HG03135 (cell line): Measurements from ENCODE around the gene FMN2.

Experiments used
- ATAC-seq: cut with Tn5 transposase; IDR thresholded peaks from one replicate; pipeline ENCODE4 v1.9.1; 2021; ENCODE audit warnings: mild to moderate bottlenecking, moderate library complexity; ENCODE audit not compliant: unreplicated experiment

FMN2 gene

DNA sequence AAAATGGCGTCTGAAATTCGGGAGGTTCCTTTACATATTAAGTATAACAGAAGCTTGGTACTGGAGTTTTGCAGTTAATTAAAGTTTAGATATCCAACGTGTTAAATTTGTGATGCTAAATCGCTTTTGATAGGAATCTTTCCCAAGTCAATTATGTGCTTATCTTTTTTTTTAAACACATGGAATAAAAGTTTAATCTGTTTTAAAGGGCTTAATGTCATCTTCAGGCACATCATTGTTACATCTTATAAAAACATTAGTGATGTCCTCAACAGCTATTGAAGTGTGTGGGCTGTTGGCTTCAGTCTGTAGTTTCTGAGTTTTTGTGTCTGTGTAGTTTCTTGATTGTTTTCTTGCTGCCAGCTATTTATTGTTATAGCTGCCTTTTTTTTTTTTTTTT is 5.3 kb downstream of the FMN2 start:
- ATAC-seq = no peak

DNA sequence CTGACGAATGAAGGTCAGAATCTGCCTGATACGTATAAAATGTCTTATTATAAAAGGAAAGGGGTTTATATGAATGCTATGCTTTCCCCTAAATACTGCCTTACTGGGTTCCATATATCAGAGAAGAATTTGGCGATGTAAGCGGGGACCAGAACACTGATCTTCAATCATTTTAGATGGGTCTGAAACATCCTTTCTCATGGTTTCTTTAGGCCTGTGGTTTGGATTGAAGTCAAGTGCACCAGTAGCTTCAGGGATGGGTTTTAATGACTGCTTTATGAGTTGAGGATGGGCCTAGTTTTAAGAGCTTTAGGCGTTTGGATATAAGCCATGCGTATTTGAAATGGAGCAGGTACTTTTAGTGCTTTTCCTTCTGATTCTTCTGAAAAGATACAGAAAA is 6.9 kb downstream of the FMN2 start:
- no peak for ATAC-seq

DNA sequence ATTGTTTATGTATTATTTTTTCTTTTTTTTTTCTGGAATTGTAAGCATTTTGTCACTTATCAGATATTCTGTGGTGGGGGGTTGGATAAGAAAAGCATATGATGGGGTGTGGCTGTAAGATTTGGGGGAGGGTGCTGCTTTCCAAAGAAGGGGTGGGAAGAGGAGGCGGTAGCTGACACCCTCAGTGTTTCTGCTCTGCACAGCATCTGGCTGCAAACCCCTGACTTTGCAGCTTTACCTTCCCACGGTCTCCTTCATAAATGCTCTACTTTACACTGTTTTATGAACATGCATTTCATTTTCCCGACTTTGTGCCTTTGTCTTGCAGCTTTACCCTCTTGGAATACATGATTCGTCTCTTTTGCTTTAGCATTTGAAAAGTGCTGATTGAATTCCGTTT is 7.6 kb downstream of the FMN2 start:
- ATAC-seq = no peak

DNA sequence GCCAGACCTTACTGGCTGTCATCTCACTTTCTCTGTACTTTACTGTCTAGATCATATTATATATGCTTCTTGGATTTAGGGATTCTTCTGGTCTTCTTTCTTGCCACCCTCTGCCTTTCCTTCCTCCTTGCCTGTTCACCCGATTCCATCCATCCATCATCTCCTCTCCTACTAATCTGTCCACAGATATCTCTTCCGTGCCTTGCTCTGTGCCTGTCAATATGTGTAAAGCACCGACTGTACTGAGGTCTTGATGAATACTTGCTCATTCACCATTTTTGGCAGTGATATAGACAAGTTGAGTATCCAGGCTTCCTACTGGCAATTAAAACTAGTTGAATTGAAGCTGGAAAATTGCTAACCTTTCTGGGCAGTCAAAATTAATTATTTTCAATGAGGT is 8.1 kb downstream of the FMN2 start:
- no peak for ATAC-seq

DNA sequence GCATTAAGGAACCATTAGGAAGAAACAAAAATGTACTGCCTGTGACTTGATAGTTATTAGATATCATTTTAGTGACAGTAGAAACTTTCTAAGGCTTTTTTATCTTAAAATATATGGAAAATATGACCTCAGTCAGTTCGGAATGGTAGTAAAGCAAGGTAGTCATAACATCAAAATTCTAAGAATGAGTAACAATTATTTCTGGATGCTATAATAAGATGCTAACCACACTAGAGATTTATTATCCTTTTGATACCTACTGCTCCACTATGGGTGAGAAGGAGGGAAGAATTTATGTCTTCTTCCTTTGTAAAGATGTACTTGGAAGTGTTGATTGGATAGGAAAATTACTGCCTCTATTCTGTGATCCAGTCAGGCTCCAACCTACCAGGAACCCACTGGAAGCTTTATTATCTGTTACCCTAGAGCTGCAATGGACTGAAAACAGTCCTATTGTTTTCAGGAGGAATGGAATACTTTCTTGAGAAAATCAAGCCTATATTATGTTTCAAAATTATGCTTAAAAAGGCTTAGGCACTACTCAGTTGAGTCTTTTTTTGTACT is 8.8 kb downstream of the FMN2 start:
- ATAC-seq = no peak

DNA sequence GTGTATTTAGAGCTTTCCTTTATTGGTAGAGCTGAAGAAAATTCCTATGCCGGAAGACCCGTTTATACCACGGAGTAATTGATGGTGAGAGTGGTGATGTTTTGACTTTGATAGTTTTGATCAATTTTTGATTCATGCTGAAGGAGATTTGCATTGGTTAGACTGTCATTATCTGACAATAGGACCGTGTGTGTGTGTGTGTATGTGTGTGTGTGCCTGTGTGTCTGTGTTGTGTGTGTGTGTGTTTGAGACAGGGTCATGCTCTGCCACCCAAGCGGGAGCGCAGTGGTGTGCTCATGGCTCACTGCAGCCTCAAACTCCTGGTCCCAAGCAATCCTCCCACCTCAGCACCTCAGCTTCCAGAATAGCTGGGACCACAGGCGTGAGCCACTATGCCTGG is 9.6 kb downstream of the FMN2 start:
- ATAC-seq = no peak

DNA sequence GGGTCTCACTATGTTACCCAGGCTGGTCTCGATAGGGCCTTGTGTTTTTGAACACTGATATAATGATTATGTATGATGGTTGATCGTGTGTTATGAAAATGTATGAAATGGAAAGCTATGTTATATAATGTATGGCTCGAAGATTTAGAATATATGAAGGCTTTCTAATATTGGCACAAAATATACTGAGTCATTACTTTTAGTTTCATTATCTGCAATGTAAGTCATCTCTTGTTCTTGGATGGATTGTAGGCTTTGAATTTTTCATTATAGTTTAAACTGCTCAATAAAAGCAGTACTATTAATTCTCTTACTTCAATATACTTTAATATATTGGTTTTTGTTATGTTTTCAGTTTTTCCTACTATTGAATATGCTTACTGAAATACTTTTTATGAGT is 10.1 kb downstream of the FMN2 start:
- no peak for ATAC-seq

DNA sequence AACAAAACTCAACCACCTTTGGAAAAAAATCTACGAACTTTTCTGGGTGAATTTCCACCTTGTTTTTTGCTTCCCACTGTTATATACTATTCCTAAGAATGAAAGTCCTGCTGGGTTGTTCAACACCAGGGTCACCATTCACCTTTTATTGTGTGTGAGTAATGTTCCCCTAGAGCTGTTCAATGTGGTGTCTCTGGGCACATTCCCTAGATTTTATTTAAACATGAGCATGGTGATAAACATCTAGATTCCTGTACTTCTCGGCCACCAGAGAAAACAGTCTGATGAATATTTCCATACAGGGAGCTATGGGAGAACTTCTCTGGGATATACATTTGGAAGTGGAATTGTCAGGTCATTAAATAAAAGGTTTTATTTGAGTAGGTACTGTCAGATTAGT is 13.0 kb downstream of the FMN2 start:
- ATAC-seq = no peak

DNA sequence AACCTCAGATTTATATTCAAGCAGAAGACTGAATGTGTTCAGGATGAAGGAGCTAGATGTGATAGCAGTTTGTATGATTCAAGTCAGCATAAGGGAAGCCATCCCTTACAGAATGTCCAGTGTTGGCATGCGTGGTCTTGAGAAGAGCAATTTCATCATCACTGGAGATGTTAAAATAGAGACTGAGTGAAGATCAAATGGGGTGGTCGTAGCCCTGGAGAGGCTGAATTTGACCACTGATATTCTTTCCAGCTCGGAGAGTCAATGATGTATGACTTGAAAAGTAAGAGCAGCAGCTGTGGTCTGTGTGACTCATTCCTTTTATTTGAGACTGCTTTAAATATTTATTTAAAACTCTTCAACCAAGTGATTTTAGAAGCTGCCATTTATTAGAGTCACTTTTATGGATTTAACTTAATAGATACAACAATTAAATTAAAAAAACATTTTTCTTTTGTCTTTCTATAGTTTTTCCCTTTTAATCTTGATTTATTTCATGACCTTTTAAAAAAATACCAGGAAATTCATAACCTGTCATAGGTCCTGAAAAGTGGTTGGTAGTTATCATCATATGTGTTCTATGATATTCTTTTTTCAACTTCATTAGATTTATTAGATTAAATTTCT is 15.5 kb downstream of the FMN2 start:
- ATAC-seq = no peak

DNA sequence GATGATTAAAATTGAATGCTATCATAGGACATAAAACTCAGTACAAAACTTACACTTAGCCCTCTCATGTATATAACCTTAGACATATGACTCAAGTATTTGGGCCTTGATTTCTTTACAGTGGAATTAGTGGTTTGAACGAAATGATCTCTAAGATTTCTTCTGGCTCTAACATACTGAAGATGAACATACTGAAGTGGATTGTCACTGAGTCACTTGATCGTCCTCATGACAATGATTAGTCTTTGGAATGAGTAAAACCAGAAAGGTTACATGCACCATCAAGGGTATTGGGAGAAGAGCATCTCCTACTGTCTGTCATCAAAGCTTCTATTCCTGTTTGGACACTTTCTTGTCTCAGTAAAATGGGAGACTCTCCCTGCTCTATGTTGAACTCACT is 17.4 kb downstream of the FMN2 start:
- no peak for ATAC-seq

DNA sequence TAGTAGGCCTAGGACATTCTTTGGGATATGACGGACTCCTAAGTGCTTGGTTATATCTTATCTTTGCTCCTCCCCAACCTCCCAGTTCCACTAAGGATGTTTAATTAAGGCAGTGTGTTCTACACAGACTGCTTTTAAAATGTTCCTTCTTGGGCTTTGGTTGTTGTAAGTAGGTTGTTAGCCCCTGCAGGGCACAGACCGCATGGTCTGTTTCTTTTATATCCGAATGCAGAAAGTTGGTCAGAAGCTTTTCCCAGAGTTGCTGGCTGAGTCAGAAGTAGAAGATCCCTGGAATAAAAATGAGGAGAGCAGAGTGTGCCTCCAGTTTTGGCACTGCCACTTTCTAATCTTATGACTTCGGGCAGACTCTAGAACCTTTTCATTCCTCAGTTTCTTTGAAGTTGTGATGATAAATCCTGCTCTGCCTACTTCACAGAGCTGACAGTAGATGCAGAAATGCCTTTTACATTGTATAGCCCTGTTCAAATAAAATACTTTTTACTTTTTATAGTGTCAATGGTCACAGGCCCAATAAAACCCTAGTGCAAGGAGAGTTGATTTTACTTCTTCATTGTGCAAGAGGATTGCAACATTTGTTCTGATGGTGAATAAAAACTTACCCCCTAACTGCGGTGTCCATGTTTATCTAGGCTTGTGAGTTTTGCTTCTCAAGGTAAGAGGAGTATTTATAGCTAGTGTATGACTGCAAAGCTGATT is 18.4 kb downstream of the FMN2 start:
- no peak for ATAC-seq

DNA sequence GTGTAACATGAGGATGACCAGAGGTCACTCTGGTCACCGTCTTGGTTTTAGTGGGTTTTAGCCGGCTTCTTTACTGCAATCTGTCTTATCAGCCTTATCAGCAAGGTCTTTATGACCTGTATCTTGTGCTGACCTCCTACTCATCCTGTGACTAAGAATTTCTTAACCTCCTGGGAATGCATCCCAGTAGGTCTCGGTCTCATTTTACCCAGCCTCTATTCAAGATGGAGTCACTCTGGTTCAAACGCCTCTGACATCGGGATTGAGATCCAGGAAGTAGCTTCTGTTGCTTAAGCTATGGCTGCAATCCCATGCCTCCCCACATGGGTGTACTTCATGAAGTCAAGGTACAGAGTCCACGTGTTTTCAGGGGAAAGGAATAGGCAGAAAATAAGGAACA is 19.9 kb downstream of the FMN2 start:
- ATAC-seq = no peak

DNA sequence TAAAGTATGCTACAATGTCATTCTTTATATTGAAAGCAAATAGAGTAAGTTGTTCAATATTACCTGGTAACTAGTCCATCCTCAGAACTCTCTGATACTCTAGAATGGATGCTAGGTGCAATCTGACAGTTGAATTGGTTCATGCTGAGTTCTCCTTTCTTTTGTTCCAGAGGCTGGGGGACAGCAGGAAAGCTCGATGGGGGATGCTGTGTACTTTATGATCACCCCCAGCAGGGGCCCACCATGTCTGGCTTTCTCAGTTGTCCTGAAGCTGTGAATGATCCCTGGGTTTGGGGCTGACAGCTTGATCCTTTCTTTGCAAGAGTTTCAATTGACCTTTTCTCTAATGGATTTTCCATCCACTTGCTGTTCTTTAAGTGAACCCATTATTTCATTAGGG is 22.5 kb downstream of the FMN2 start:
- no peak for ATAC-seq

DNA sequence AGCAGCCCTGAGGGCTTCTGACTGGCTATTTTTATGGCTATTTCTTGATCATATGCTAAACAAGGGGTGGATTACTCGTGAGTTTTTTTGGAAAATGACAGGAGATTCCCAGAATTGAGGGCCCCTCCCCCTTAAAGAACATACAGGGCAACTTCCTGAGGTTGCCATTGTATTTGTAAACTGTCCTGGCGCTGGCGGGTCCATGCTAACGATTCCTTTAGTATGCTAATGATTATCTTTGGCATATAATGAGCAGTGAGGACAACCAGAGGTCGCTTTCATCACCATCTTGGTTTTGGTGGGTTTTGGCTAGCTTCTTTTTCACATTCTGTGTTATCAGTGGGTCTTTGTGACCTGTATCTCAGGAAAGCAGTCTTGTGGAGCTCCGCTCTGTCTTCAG is 24.1 kb downstream of the FMN2 start:
- no peak for ATAC-seq

DNA sequence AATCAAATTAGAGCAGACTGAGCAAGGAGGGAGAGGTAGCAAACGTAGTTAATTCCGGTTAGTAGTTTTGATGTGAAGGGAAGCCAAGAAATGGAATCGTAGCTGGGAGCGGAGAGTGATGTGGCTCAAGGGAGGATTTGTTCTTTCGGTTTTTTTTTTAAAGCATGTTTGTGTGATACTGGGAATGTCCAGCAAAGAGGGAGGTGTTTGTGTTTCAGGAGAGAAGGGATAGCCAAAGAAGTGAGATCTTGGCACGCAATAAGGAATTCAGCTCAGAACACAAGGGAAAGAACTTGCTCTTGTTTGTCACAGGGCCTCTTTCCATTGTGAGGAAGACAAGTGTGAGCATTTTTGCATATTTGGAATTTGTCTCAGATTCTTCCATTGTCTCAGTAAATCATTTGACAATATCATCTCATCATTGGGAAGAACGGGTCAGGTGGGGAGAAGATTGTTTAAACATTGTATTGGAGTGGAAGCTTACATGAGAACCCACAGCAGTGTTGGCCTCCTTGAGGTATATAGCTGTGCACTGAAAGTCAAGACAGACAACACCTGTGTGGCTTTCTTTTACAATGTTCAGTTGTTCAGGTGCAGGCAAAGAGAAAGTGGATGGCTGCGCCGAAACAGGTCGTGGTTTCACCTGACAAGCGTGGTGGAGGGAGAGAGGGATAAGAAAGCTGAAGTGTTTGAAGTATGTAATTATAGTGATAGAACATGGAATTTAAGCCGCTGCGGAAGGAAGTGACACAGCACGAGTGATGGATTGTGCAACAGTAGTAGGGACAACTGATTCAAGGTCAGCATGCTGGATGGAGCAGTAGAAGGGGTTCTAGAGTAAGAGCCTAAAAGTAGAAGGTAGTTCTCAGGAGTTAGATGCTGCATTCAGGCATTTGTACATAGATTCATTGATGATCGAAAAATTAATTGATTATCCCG is 25.4 kb downstream of the FMN2 start:
- ATAC-seq = no peak

DNA sequence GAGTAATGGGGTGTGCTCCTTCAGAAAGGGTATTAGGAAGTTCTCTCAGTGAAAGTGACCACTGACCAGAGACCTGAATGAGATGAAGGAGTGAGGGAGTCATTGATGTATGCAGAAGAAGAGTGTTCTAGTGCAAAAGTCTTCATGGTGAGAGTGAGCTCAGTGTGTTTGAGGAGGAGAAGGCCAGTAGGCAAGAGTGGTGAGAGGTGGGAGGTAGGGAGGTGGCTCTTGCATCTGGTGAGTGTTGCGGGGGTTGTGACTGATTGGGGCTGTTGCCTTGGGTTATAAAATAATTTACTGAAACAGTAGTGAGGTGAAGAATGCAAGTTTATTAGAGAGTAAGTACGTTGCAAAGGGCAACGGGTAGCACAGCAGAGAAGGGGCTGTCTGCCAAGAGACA is 26.2 kb downstream of the FMN2 start:
- no peak for ATAC-seq

DNA sequence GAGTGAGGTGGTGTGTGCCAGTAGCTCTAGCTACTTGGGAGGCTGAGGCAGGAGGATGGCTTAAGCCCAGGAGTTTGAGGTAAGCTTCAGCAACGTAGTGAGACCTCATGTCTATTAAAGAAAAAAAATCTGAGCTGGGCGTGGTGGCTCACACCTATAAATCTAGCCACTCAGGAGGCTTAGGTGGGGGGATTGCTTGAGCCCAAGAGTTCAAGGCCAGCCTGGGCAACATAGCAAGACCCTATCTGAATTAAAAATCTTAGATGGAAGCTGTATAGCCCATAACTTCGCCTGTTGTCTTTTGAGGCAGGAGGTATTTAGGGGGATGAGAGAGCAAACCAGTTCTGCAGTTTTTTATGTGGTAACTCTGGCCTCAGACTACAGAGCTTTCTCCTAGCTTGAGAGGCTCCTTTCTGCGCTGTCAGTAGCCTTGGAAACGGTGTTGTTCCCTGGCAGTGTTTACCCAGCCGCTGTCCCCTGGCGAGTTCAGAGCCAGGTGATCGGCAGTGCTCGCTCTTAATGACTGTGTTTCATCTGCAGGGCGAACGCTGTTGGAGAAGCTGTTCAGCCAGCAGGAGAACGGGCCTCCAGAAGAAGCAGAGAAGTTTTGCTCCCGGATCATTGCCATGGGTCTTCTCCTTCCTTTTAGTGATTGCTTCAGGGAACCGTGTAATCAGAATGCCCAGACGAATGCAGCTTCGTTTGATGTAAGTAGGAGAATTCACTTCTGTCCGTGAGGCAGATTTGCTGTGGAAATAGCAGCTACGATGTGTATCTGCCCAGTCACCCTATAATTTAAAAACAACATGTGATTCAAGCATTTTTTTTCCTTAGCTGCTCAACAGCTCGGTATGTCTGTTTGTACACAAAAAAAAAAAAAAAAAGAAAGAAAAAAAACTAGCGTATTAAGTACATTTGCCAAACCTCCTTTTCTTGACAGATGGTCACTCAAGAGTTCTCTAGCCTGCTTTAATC is 31.2 kb downstream of the FMN2 start:
- no peak for ATAC-seq

DNA sequence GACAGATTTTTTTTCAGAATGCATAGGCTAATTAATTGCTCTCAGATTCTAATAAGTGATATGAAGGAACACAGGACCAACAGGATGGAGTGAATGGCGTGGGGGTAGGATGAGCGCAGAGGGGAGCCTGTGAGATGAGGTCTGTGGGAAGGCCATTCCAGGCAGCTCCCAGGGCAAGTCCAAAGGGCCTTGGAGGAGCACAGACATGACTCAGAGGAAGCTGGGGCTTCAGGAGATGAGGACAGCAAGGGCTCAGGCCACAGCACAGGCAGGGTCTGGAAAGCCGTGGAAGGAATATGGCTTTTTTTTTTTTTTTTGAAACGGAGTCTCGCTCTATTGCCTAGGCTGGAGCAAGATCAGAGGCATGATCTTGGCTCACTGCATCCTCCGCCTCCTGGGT is 35.1 kb downstream of the FMN2 start:
- no peak for ATAC-seq

DNA sequence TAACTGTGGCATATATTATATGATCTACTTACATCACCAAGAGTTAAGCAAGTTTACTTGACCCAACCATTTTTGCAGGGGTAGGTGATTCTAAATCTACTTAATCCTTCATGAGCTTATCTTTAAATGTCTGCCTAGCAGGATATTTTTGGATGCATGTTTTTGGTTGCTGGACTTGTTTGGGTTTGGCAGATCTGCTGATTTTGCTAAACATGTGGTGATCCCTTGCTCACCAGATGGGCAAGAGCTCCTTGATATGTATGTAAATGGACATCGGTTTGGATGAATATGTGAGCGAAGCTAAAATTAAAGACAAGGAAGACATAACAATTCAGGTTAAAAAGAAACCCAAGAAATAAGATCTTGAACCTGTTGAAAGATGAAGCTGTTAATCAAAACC is 36.7 kb downstream of the FMN2 start:
- ATAC-seq = no peak

DNA sequence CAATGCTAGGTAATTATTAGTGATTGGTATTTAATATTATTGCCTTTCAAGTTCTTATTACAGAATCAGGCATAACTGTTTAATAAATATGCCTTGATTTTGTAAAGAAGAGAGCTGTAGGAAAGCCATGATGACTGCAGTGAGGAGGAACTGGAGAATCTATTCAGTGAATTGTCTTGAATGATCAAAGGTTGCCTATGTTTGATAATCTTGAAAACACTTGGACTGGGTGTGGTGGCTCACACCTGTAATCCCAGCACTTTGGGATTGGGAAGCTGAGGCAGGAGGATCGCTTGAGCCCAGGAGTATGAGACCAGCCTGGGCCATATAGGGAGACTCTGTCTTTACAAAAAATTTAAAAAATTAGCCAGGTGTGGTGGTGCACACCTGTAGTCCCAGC is 42.4 kb downstream of the FMN2 start:
- no peak for ATAC-seq
